ENCODE data around the gene PRR11. TPM values are rescaled to one million over a fixed set of nuclear protein-coding genes. Genes with fewer than 3 reads are reported as not detected.
"Not testable (repeated sequence)": the region's sequence is repeated elsewhere in the genome, so short reads cannot be mapped to it uniquely, and the experiment has no call there.

The PRR11 gene
- total RNA-seq, 1 experiment from 2014 or later = 22.9 TPM

DNA sequence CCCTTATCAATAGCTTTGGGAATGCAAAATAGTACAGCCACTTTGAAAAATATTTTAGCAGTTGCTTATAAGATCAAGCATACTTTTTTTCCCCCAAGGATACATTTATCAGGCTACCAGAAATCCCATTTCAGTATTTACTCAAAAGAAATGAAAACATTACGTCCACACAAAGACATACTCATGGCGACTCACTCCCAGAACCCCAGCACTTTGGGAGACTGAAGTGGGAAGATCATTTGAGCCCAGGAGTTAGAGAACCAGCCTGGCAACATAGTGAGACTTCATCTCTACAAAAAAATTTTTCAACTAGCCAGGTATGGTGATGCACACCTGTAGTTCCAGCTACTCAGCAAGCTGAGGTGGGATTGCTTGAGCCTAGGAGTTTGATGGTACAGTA, 6.5 kb upstream of the PRR11 start:
- in situ Hi-C loops (cut with HindIII; ENCODE audit: low pct_unique_long_range_greater_than_20kb, low sequenced_read_pairs) = no loop called here
- DNase-seq (ENCODE audit: low read depth, low spot score) = no peak

DNA sequence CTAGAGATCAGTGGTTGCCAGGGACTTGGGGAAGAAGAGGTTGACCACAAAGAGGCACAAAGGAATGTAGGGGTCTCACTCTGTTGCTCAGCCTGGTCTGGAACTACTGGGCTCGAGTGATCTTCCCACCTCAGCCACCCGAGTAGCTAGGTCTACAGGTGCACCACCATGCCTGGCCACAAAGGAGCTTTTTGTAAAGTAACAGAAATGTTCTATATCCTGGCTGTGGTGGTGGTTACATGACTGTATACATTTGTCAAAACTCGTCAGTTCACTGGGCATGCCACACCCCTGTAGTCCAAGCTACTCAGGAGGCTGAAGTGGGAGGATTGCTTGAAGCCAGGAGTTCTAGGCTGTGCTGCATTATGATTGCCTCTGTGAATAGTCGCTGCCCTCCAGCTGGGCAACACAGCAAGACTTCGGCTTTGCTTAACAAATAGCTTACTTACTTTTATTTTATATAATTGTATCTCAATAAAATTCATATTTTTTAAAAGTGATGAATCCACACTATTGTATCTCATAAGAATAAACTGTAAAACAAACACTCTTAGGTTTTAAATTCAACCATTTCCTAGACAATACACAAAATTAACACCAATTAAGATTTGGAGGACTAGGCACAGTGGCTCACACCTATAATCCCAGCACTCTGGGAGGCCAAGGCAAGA, 5.6 kb upstream of the PRR11 start:
- DNase-seq (ENCODE audit: low read depth, low spot score) = no peak
- in situ Hi-C loops (cut with HindIII; ENCODE audit: low pct_unique_long_range_greater_than_20kb, low sequenced_read_pairs) = no loop called here

DNA sequence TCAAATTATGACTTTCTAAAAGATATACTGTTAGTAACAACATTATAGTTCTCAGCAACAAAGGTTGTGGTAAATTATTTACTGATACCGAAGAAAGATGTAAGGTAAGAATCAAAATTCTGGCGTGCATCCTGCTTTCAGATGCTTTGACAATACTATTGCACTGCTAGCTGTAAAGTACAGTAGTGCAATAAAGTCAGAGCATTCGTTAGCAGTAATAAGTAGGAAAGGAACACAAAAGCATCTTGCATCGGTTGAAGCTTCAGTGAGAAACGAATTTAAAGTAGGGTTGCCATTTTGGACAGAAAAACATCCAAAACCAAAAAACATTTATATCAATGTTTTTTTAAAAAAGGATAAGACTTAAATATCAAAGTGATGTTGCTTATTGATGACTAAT, 4.5 kb upstream of the PRR11 start:
- no peak for DNase-seq (ENCODE audit: low read depth, low spot score)
- in situ Hi-C loops (cut with HindIII; ENCODE audit: low pct_unique_long_range_greater_than_20kb, low sequenced_read_pairs) = no loop called here

DNA sequence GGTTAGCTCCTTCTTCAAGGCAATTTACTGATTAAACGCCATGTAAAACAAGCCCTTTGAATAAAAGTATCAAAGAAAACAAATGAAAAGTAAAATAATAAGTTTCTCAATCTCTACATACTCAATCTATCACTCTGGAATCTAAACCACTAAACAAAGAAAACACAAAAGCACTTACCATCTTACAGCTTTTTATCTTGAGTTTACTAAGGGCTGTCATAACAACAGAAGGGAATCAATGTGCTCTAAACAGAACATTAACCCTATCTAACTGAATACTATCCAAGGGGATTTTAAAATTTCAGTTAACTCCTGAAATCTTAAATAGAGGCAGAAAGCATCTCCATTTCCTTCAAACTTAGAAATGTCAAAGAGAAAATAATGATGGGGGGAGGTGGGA, 4.0 kb upstream of the PRR11 start:
- in situ Hi-C loops (cut with HindIII; ENCODE audit: low pct_unique_long_range_greater_than_20kb, low sequenced_read_pairs) = no loop called here
- DNase-seq (ENCODE audit: low read depth, low spot score) = no peak

DNA sequence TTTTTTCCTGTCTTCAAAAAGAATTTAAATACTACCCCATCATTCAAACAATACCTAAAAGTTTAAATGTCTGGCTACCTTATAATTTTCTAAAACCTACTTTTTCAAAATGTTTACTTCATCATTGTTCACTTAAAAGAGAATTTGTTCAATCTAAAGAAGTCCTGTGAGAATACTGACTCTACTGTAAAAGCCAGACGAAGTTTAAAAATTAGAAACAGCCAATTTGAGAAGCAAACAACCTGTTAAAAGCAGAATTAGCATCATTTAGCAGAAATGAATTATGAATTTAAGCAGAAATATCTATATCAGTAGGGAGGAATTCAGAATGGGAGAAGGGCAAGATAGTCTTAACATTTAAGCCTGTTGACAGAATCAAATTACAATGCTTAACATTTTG, 2.6 kb upstream of the PRR11 start:
- in situ Hi-C loops (cut with HindIII; ENCODE audit: low pct_unique_long_range_greater_than_20kb, low sequenced_read_pairs) = no loop called here
- no peak for DNase-seq (ENCODE audit: low read depth, low spot score)

DNA sequence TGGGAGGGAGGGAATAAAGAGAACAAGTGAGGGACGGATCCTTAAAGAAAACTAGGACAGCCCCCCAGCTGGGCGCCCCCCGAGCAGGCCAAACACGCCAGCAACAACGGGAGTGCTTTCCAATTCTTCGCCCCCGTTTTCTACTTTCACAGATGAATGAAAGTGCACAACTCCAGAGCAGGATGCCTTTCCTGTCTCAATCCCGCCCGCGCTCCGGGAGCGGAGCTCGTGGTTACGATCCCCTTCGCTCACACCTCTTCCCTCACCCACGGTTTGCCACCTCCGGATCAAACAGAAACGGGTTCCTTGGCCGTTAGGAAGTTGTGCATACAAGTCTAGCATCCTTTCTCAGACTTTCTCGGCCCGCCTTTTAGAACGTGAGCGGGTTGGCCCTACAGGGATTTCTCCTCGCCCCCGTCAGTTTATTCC, 1.2 kb upstream of the PRR11 start:
- in situ Hi-C loops (cut with HindIII; ENCODE audit: low pct_unique_long_range_greater_than_20kb, low sequenced_read_pairs) = no loop called here
- DNase-seq (ENCODE audit: low read depth, low spot score) = peak; percentile 67

DNA sequence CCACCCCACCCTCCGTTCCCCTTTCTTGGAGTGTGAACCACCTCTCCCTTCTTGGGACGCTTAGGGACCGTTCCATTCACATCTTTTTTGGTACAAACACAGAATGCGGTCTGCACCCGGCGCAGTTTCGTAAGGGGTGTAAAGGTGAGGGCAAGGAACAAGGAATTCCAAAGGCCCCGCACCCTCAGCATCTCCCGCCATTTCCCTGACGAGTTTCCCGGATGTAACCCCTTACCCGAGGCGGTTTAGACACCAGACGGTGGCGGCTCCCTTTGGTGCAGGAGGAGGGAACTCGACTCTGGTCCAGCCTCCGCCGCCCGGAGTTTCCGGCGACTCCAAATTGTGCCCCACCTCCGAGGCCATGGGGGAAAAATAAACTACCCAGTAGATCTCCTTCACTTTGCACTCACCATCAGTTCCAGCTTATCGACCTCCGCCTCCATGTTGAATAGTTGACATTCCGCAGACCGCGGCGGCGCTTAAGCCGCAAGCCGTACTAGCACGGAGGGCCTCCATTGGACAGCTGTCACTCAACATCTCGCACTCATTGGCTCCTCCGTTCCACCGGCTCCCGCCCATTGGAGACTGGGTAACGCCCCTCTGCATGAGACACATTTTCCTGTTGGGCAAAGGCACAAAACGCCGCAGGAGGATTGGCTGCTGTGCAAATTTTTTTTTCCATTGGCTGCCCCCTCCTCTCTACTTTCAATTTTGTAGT, 666 bp upstream of the PRR11 start, which contains the start of gene SKA2:
Gene SKA2, minus strand, starts transcription at position 466 of the 718 bp plus-strand sequence. Its CDS starts 23 bp downstream, at position 443.
- no peak for DNase-seq (ENCODE audit: low read depth, low spot score)
- in situ Hi-C loops (cut with HindIII; ENCODE audit: low pct_unique_long_range_greater_than_20kb, low sequenced_read_pairs) = no loop called here

DNA sequence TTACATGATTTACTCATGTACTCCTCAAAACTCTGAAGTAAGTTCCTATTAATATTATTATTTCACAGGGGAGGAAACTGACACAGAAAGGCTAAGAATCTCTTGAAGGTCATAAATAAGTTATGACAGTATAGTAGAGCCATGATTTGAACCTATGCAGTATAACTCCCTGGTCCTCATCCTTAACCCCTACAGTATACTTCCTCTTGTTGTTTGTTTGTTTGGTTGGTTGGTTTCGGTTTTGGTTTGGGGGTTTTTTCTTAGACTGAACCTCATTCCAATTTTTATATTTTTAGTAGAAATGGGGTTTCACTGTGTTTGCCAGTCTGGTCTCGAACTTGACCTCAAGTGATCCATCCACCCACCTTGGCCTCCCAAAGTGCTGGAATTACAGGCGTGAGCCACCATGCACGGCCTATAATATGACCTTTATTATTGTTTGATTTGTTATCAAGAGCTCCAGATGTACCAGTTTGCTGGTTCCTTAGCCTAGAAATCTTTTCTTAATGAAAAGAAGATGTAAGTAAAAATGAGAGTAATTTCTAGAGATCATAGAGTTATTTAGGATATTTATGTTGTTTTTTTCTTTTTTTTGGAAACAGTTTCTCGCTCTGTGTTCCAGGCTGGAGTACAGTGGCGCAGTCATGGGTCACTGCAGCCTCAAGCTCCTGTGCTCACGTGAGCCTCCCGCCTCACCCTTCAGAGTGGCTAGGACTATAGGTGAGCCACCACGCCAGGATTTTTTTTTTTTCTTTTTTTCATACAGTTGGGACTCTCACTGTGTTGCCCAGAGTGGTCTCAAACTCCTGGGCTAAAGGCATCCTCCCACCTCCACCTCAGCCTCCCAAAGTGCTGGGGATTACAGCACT, 4.8 kb downstream of the PRR11 start:
- DNase-seq (ENCODE audit: low read depth, low spot score) = peak; percentile 27
- in situ Hi-C loops (cut with HindIII; ENCODE audit: low pct_unique_long_range_greater_than_20kb, low sequenced_read_pairs) = no loop called here

DNA sequence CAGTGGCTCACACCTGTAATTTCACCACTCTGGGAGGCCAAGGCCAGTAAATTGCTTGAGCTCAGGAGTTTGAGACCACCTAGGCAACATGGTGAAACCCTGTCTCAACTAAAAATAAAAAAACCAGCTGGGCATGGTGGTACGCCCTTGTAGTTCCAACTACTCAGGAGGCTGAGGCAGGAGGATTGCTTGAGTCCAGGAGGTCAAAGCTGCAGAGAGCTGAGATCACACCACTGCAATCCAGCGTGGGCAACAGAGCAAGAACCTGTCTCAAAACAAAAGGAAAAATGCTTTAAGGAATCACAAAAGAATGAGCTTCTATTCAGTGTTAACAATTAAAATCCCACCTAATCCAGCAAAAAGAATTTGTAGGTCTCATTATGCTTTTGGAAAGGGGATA, 5.9 kb downstream of the PRR11 start:
- no peak for DNase-seq (ENCODE audit: low read depth, low spot score)
- in situ Hi-C loops (cut with HindIII; ENCODE audit: low pct_unique_long_range_greater_than_20kb, low sequenced_read_pairs) = no loop called here

DNA sequence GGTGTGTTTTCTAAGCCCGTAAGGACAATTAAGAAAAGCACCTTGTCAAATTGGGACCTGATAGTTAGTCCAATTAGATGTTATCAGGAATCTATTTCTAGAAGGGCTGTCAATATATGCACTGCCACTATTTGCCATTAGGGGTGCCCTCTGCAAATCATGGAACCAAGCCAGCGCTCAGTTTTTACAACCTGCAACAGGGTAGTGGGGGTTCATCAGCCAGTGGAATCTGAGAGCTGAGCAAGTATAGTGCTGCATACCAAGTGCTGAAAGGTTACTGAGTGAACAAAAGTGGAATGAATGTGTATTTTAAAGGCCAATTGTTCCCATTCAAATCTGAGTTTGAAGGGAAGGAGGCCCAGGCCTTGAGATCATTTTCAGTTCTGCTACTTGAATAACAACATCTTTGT, 10.4 kb downstream of the PRR11 start:
- in situ Hi-C loops (cut with HindIII; ENCODE audit: low pct_unique_long_range_greater_than_20kb, low sequenced_read_pairs) = no loop called here

DNA sequence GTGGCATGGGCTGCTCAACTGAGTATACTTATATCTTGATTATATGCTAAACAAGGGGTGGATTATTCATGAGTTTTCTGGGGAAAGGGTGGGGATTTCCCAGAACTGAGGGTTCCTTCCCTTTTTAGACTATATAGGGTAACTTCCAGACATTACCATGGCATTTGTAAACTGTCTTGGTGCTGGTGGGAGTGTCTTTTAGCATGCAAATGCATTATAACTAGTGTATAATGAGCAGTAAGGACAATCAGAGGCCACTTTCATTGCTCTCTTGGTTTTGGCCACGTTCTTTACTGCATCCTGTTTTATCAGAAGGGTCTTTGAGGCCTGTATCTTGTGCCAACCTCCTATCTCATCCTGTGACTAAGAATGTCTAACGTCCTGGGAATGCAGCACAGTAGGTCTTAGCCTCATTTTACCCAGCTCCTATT, 12.0 kb downstream of the PRR11 start:
- DNase-seq (ENCODE audit: low read depth, low spot score) = peak; percentile 62
- in situ Hi-C loops (cut with HindIII; ENCODE audit: low pct_unique_long_range_greater_than_20kb, low sequenced_read_pairs) = no loop called here

More for the DNA sequence above, 10.4 kb downstream of the PRR11 start:
- peak; percentile 94 for DNase-seq (ENCODE audit: low read depth, low spot score)

DNA sequence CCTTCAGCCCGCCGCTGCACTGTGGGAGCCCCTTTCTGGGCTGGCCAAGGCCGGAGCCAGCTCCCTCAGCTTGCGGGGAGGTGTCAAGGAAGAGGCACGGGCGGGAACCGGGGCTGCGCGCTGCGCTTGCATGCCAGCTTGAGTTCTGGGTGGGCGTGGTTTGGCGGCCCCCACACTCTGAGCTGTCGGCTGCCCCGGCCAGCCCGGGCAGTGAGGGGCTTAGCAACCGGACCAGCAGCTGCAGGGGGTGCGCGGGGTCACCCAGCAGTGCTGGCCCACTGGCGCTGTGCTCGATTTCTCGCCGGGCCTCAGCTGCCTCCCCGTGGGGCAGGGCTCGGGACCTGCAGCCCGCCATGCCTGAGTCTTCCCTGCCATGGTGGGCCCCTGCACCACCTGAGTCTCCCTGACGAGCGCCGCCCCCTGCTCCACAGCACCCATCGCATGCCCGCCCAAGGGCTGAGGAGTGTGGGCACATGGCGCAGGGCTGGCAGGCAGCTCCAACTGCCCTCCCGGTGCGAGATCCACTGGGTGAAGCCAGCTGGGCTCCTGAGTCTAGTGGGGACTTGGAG, 17.0 kb downstream of the PRR11 start:
- in situ Hi-C loops (cut with HindIII; ENCODE audit: low pct_unique_long_range_greater_than_20kb, low sequenced_read_pairs) = no loop called here

DNA sequence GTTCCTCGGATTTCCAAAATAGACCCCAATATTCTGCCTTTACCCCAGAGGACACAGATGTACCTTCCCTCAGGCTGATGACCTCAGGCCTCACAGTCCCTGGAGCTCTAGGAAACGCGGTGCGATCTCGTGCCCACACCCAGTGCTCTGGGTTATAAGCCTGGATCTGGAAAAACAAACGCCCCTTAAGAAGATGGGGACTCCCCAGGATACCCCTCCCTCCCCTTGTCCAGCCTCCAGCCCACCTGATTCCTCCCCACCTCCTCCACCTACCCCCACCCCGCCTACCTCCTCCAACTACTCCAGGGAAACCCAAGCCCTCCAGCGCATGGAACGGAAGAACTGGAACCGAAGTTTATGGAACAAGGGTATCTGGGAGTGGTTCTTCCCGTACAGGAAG, 19.1 kb downstream of the PRR11 start:
- in situ Hi-C loops (cut with HindIII; ENCODE audit: low pct_unique_long_range_greater_than_20kb, low sequenced_read_pairs) = no loop called here

More for the DNA sequence above, 17.0 kb downstream of the PRR11 start:
- no peak for DNase-seq (ENCODE audit: low read depth, low spot score)

DNA sequence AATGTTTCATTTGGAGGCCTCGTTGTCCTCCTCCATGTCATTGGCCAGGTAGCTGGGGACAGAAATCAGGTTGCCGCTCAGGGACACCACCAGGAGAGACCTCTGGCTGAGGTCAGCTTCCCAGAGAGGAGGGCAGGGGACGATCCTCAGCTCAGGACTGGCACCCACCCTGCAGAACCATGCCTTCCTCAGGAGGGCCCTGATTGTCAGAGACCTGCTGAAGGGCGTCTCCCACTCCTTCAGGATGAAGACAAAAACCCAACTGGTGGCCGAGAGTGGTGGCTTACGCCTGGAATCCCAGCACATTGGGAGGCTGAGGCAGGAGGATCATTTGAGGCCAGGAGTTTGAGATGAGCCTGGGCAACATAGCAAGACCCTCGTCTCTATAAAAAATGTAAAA, 19.5 kb downstream of the PRR11 start:
- in situ Hi-C loops (cut with HindIII; ENCODE audit: low pct_unique_long_range_greater_than_20kb, low sequenced_read_pairs) = no loop called here
- DNase-seq (ENCODE audit: low read depth, low spot score) = no peak

More for the DNA sequence above, 19.1 kb downstream of the PRR11 start:
- no peak for DNase-seq (ENCODE audit: low read depth, low spot score)

DNA sequence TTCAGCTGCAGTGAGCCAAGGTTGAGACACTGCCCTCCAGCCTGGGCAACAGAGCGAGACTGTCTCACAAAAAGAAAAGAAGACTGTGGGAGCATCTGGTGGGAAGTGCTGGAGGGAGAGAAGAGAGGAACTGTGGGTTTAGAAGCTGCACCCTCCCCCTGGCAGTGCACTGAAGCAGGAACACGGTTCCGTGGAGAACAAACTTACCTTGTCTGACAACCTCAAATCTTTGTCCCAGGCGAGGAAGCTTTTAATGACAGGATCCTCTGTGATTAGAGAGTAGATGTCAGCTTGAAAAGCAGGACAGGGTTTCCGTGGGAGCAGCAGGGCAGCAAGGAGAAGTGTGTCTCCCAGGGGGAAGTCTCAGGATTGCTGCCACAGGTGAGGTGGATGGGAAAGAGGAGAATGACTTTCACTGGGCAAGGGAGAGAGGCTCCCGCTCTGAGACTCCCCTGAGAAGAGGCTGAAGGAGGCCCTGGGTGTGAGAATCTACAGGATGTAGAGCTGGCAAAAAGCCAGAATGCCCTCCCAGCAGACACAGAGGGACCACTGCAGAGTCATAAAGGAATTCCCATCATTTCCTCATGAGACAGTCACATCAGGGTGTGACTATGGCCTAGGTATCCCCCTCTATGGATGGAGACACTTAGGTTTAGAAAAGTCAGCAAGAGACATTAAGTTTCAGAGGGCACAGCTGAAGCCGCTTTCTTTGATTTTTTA, 22.9 kb downstream of the PRR11 start:
- DNase-seq (ENCODE audit: low read depth, low spot score) = no peak

DNA sequence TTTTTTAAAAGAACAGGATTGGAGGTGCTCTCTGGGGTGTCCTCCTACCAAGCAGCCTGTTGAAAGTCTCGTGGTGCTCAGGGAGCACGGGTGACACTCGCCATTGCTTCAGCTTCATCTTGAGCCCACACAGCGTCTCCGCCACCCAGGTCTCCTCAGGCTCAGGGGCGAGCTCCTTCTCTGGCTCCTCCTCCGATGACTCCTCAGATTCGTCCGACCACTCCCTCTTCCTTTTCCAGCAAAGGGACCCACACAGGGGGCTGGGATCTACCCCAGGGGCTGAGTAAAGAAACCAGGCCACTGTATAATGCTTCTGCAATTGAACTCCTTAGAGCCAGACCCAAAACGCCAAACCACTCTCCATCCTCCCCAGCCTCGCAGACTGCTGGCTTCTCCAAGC, 24.1 kb downstream of the PRR11 start:
- in situ Hi-C loops (cut with HindIII; ENCODE audit: low pct_unique_long_range_greater_than_20kb, low sequenced_read_pairs); DNase-seq (ENCODE audit: low read depth, low spot score): not testable (repeated sequence)

More for the DNA sequence above, 22.9 kb downstream of the PRR11 start:
- in situ Hi-C loops (cut with HindIII; ENCODE audit: low pct_unique_long_range_greater_than_20kb, low sequenced_read_pairs) = no loop called here

DNA sequence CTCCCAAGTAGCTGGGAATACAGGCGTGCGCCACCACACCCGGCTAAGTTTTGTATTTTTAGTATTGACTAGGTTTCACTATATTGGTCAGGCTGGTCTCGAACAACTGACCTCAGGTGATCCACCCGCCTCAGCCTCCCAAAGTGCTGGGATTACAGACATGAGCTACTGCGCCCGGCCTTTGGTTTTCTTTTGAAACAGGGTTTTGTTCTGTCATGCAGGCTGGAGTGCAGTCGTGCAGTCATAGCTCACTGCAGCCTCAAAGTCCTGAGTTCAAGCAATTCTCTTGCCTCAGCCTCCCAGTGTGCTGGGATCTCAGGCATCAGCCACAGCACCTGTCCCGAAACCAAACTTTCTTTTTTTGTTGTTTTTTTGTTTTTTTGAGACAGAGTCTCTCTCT, 25.1 kb downstream of the PRR11 start:
- in situ Hi-C loops (cut with HindIII; ENCODE audit: low pct_unique_long_range_greater_than_20kb, low sequenced_read_pairs) = no loop called here
- DNase-seq (ENCODE audit: low read depth, low spot score) = no peak
